Sigmoid colon (tissue), 7 donors: Measurements from ENCODE around the gene ICA1L. TPM values are rescaled to one million over a fixed set of nuclear protein-coding genes. Genes with fewer than 3 reads are reported as not detected.
"Not testable (repeated sequence)": the region's sequence is repeated elsewhere in the genome, so short reads cannot be mapped to it uniquely, and the experiment has no call there.

Source experiments
- DNase-seq: peaks from one replicate; pipeline ENCODE4 v3.0.0-alpha.2; 2019
- H3K27ac ChIP-seq, 4 donors: fragments of 200-600 bp; sonication (generic); one replicate each; pipeline ENCODE4 v1.5.1; 2016 to 2019; ENCODE audit warnings: mild to moderate bottlenecking in 1 of 4
- H3K27me3 ChIP-seq, 3 donors: fragments of 200-600 bp; sonication (generic); one replicate each; pipeline ENCODE4 v1.5.1; 2019; ENCODE audit warnings: mild to moderate bottlenecking in 1 of 3
- H3K36me3 ChIP-seq, 4 donors: fragments of 200-600 bp; sonication (generic); one replicate each; pipeline ENCODE4 v1.5.1; 2016 to 2019
- H3K4me1 ChIP-seq, 4 donors: fragments of 200-600 bp; sonication (generic); one replicate each; pipeline ENCODE4 v1.5.1; 2017 to 2019
- H3K4me3 ChIP-seq, 4 donors: fragments of 200-600 bp; sonication (generic); one replicate each; pipeline ENCODE4 v1.5.1; 2017 to 2019; ENCODE audit warnings: mild to moderate bottlenecking in 2 of 4, moderate library complexity in 1 of 4
- H3K9me3 ChIP-seq, 4 donors: fragments of 200-600 bp in 3 of 4; sonication (generic) in 3 of 4; one replicate each; pipeline versions ENCODE4 v1.5.1 to v1.6.1; 2013 to 2019
- EP300 ChIP-seq, 4 donors: sonication (generic); formaldehyde crosslinking; IDR thresholded peaks; one replicate each; pipeline ENCODE4 v1.6.1; 2017; ENCODE audit warnings: antibody characterized with exemption in 4 of 4
- POLR2A ChIP-seq, 2 donors: fragments of 450-650 bp; IDR thresholded peaks; one replicate each; pipeline ENCODE4 v1.6.1; 2016; ENCODE audit warnings: antibody characterized with exemption in 2 of 2, mild to moderate bottlenecking in 2 of 2, moderate library complexity in 2 of 2
- POLR2AphosphoS5 ChIP-seq, 4 donors: sonication (generic); formaldehyde crosslinking; IDR thresholded peaks; one replicate each; pipeline ENCODE4 v1.6.1; 2017; ENCODE audit warnings: antibody characterized with exemption in 4 of 4
- WGBS, 2 donors: extraction: QIAGEN DNeasy Blood & Tissue Kit; methylation state at CpG; one replicate each; pipeline ENCODE4 v1.1.7; 2013; 5-methylcytosine and 5-hydroxymethylcytosine counted together
- intact Hi-C: fragments of 100-400 bp; cut with DNase I; formaldehyde crosslinking; loops from one replicate; pipeline ENCODE4 v1.15.1; 2023
- polyA plus RNA-seq, 3 donors: library from polyadenylated mRNA; stranded (reverse); fragments of 200-250 nt; gene quantifications; one replicate each; pipeline ENCODE4 v1.2.3, GENCODE V29; 2013
- total RNA-seq, 4 donors: library from RNA; depleted of rRNA; stranded (reverse); fragments of >200 nt; gene quantifications; one replicate each; pipeline ENCODE4 v1.1.0, GENCODE V29; 2016
- TF ChIP-seq, protein P1 (sequence below), 4 experiments: fragments of 450-650 bp in 3 of 4; fragments of 200-600 bp in 1 of 4; IDR thresholded peaks; one replicate each; pipeline ENCODE4 v1.5.1; 2016 to 2019; ENCODE audit warnings: antibody characterized with exemption in 4 of 4, mild to moderate bottlenecking in 3 of 4, moderate library complexity in 2 of 4
- donor health status: healthy with polysubstance abuse.
- donor health status: Bipolar disorder and iron deficiency.
- donor health status: healthy.

The ICA1L gene
- total and polyA plus RNA-seq, 7 donors, result 0.46 to 28.8 (median 15.7) TPM

DNA sequence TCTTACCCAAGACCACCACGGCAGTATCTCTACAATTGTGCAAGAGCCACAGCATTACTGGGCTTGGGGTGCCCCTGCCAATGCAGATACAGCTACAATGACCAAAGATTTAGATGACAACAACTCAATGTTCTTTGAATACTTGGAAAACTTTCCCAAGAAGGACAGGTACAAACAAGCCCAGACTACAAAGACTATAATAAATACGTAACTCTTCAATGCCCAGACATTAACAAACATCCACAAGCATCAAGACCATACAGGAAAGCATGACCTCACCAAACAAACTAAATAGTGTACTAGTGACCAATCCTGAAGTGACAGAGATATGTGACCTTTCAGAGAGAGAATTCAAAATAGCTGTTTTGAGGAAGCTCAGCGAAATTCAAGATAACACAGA, 62.8 kb downstream of the ICA1L start:
- H3K4me1 ChIP-seq, result peaks cover 0 to 29% (median 12%) of the 10 kb centered on the region in 4 donors
- intact Hi-C loops, result loop anchor here (5.0 to 10.0 kb wide), 2 partner anchors 64 to 174 kb away; partner anchors contain the start of genes FAM117B and ICA1L
- no peak overlapping the region for H3K27ac ChIP-seq
- H3K36me3 ChIP-seq, result peaks cover 0 to 14% (median 1%) of the 10 kb centered on the region in 4 donors
- 96 to 97% methylated on average over 3 of the region's 3 CpGs for WGBS, 2 donors
- no peak overlapping the region for H3K4me3 ChIP-seq
- no peaks in the 10 kb centered on the region for H3K27me3 ChIP-seq
- no peak for DNase-seq
- no peaks in the 10 kb centered on the region for H3K9me3 ChIP-seq
- no peak for TF ChIP-seq EP300 (IDR thresholded peaks at IDR 0.05)
- TF ChIP-seq, protein P1, sequence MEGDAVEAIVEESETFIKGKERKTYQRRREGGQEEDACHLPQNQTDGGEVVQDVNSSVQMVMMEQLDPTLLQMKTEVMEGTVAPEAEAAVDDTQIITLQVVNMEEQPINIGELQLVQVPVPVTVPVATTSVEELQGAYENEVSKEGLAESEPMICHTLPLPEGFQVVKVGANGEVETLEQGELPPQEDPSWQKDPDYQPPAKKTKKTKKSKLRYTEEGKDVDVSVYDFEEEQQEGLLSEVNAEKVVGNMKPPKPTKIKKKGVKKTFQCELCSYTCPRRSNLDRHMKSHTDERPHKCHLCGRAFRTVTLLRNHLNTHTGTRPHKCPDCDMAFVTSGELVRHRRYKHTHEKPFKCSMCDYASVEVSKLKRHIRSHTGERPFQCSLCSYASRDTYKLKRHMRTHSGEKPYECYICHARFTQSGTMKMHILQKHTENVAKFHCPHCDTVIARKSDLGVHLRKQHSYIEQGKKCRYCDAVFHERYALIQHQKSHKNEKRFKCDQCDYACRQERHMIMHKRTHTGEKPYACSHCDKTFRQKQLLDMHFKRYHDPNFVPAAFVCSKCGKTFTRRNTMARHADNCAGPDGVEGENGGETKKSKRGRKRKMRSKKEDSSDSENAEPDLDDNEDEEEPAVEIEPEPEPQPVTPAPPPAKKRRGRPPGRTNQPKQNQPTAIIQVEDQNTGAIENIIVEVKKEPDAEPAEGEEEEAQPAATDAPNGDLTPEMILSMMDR (IDR thresholded peaks at IDR 0.05), result no peak
- no peak for TF ChIP-seq POLR2AphosphoS5 (IDR thresholded peaks at IDR 0.05)
- no peak for TF ChIP-seq POLR2A (IDR thresholded peaks at IDR 0.05)

DNA sequence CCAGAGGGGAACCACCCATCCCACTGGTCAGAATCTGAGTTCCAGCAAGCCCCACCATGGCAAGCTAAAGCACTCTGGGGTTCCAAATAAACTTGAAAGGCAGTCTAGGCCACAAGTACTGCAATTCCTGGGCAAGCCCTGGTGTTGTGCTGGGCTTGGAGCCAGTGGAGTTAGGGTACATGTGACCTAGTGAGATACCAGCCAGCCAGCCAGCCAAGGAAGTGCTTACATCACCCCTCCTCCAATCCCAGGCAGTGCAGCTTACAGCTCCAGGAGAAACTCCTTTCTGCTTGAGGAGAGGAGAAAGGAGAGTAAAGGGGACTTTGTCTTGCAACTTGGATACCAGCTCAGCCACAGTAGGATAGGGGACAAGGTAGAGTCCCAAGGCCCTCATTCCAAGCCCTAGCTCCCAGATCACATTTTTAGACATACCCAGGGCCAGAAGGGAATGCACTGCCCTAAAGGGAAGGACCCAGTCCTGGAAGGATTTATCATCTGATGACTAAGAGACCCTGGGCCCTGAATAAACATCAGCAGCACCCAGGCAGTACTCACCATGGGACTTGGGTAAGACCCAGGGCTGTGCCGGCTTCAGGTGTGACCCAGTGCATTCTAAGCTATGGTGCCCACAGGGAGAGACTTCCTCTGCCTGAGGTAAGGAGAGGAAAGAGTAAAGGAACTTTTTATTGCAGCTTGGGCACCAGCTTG, 64.0 kb downstream of the ICA1L start:
- intact Hi-C loops, result loop anchor here (5.0 to 10.0 kb wide), 2 partner anchors 65 to 173 kb away; partner anchors contain the start of genes FAM117B and ICA1L
- not testable (repeated sequence) for H3K9me3 ChIP-seq, H3K27me3 ChIP-seq, H3K4me3 ChIP-seq, H3K36me3 ChIP-seq
- 95 to 98% methylated on average over 1 of the region's 1 CpG for WGBS, 2 donors
- peaks cover 0 to 29% (median 12%) of the 10 kb centered on the region in 4 donors for H3K4me1 ChIP-seq
- TF ChIP-seq POLR2AphosphoS5 (IDR thresholded peaks at IDR 0.05), result peak in 3 of 4 donors; percentile 18 to 26 (median 20)
- H3K27ac ChIP-seq, result peak overlapping the region in 3 of 4 donors; percentile 71 to 81 (median 77)
- peak; percentile 94 for DNase-seq

DNA sequence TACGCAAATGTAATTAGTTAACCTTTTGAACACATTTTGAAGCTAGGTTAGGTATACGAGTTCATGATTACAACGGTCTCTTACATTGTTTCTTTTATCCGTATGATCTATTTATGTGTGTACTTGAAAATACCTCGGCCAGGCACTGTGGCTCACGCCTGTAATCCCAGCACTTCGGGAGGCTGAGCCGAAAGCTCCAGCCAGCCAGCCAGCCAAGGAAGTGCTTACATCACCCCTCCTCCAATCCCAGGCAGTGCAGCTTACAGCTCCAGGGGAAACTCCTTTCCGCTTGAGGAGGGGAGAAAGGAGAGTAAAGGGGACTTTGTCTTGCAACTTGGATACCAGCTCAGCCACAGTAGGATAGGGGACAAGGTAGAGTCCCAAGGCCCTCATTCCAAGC, 65.7 kb downstream of the ICA1L start:
- WGBS, 2 donors, result 80 to 88% methylated on average over 9 of the region's 9 CpGs
- DNase-seq, result peak; percentile 80
- peaks cover 0 to 29% (median 12%) of the 10 kb centered on the region in 4 donors for H3K4me1 ChIP-seq
- H3K27ac ChIP-seq, result peak overlapping the region in 3 of 4 donors; percentile 53 to 81 (median 77)
- intact Hi-C loops, result loop anchor here (5.0 to 10.0 kb wide), 2 partner anchors 66 to 171 kb away; partner anchors contain the start of genes FAM117B and ICA1L
- H3K4me3 ChIP-seq, result peak overlapping the region in 1 of 4 donors; percentile 20
- not testable (repeated sequence) for H3K36me3 ChIP-seq, H3K9me3 ChIP-seq, H3K27me3 ChIP-seq
- peak in 1 of 4 donors; percentile 19 for TF ChIP-seq POLR2AphosphoS5 (IDR thresholded peaks at IDR 0.05)

DNA sequence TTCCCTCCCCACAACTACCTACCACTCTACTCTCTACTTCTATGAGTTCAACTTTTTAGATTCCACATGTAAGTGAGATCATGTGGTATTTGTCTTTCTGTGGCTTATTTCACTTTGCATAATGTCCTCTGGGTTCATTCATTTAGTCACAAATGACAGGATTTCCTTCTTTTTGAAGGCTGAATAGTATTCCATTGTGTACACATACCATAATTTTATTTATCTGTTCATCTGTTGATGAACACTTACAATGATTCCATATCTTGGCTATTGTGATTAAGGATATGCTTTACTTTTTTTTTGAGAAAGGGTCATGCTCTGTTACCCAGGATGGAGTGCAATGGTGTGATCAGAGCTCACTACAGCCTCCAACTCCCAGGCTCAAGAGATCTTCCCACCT, 73.6 kb downstream of the ICA1L start:
- no peak for TF ChIP-seq POLR2A (IDR thresholded peaks at IDR 0.05)
- Histone ChIP-seq H3K4me1 (no peaks in the 10 kb centered on the region), H3K9me3 (no peaks in the 10 kb centered on the region), H3K36me3 (peaks cover 0 to 7% (median 0%) of the 10 kb centered on the region in 4 donors), H3K4me3 (no peak overlapping the region), H3K27me3 (no peaks in the 10 kb centered on the region), H3K27ac (no peak overlapping the region)
- intact Hi-C loops, result no loop called here
- no peak for DNase-seq

DNA sequence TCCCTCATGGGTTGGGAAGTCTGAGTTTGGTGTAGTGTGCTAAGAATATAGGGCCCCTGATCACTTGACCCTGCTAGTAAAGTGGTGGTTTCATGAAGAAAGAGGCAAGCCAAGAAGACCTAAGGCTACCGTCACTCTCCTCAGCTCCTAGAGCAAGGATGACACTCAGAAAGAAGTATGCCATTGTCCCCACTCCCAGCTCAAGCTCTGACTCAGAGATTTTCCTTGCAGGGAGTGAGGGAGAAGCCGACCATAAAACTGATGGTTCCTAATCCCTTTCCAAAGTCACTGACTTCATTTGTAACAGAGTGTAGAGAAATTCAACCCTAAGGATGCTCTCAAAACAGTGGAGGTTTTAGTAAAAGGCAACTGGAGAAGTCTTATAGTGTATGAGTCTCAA, 80.9 kb downstream of the ICA1L start:
- H3K4me1 ChIP-seq, result no peaks in the 10 kb centered on the region
- H3K9me3 ChIP-seq, result no peaks in the 10 kb centered on the region
- H3K27ac ChIP-seq, result no peak overlapping the region
- peaks cover 0 to 16% (median 3%) of the 10 kb centered on the region in 4 donors for H3K36me3 ChIP-seq
- TF ChIP-seq POLR2AphosphoS5 (IDR thresholded peaks at IDR 0.05), result no peak
- TF ChIP-seq POLR2A (IDR thresholded peaks at IDR 0.05), result no peak
- TF ChIP-seq EP300 (IDR thresholded peaks at IDR 0.05), result no peak
- TF ChIP-seq, protein P1 (IDR thresholded peaks at IDR 0.05), result no peak
- 95 to 98% methylated on average over 2 of the region's 2 CpGs for WGBS, 2 donors
- no peak for DNase-seq
- intact Hi-C loops, result no loop called here
- no peak overlapping the region for H3K4me3 ChIP-seq
- no peaks in the 10 kb centered on the region for H3K27me3 ChIP-seq

DNA sequence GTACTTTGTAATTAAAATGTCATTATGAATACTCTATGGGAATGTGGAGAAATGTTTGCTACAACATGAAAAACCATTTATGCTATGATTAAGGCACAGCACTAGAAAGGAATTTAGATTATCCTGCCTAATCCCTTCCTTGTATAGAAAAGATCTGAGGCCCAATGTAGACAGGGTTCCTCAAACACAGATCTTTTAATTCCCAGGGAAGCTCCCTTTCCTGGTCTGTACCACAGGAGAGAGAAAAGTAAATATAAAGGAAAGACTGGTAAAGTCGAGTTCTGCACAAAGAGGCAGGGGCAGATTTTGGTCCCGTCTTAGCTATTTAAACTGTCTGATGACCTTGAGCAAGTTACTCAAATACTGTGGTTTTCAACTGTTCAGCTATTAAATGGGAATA, 84.7 kb downstream of the ICA1L start:
- WGBS, 2 donors, result 83 to 93% methylated on average over 2 of the region's 2 CpGs
- Histone ChIP-seq H3K4me3 (no peak overlapping the region), H3K9me3 (no peaks in the 10 kb centered on the region), H3K36me3 (peaks cover 0 to 42% (median 8%) of the 10 kb centered on the region in 4 donors), H3K4me1 (no peaks in the 10 kb centered on the region), H3K27ac (no peak overlapping the region), H3K27me3 (no peaks in the 10 kb centered on the region)
- no peak for DNase-seq
- TF ChIP-seq POLR2AphosphoS5 (IDR thresholded peaks at IDR 0.05), result no peak
- no peak for TF ChIP-seq EP300 (IDR thresholded peaks at IDR 0.05)
- TF ChIP-seq POLR2A (IDR thresholded peaks at IDR 0.05), result no peak
- TF ChIP-seq, protein P1 (IDR thresholded peaks at IDR 0.05), result no peak
- intact Hi-C loops, result no loop called here
